Breast epithelium (tissue), 3 donors: ENCODE results near the gene CDKN1C.

Experiments used
- POLR2A ChIP-seq: fragments of 450-650 bp; IDR thresholded peaks from one replicate; pipeline ENCODE4 v1.6.1; 2016; ENCODE audit warnings: antibody characterized with exemption, mild to moderate bottlenecking, moderate library complexity
- POLR2AphosphoS5 ChIP-seq, 3 donors: sonication (generic); formaldehyde crosslinking; IDR thresholded peaks; one replicate each; pipeline ENCODE4 v1.6.1; 2017; ENCODE audit warnings: antibody characterized with exemption in 3 of 3
- TF ChIP-seq, protein P1 (sequence below), 3 donors: fragments of 450-650 bp; IDR thresholded peaks; one replicate each; pipeline ENCODE4 v1.5.1; 2016 to 2017; ENCODE audit warnings: antibody characterized with exemption in 3 of 3, mild to moderate bottlenecking in 3 of 3, moderate library complexity in 3 of 3

DNA sequence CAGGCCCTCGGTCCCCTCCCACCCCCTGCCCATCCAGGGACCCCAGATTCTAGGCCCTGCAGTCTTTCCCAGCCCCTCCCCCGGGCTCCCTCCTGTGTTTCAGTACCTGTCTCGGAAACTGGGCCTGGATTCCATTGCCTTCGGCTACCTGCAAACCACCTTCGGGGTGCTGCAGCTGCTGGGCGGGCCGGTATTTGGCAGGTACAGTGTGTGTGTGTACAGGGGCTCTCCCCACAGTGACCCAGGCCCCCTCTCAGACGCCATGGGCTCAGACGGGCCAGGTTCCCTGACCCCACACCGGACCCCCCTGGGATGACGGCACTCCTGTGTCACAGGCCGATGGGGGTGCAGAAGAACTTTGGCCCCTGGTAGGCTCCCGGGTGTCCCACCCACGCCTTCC lies 22.6 kb upstream of the CDKN1C start:
- TF ChIP-seq POLR2A (no peak), POLR2AphosphoS5 (IDR thresholded peaks at IDR 0.05) (no peak)
- TF ChIP-seq, protein P1, sequence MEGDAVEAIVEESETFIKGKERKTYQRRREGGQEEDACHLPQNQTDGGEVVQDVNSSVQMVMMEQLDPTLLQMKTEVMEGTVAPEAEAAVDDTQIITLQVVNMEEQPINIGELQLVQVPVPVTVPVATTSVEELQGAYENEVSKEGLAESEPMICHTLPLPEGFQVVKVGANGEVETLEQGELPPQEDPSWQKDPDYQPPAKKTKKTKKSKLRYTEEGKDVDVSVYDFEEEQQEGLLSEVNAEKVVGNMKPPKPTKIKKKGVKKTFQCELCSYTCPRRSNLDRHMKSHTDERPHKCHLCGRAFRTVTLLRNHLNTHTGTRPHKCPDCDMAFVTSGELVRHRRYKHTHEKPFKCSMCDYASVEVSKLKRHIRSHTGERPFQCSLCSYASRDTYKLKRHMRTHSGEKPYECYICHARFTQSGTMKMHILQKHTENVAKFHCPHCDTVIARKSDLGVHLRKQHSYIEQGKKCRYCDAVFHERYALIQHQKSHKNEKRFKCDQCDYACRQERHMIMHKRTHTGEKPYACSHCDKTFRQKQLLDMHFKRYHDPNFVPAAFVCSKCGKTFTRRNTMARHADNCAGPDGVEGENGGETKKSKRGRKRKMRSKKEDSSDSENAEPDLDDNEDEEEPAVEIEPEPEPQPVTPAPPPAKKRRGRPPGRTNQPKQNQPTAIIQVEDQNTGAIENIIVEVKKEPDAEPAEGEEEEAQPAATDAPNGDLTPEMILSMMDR (IDR thresholded peaks at IDR 0.05), result no peak
